Measurements from ENCODE around the gene PHLDA3. TPM values are rescaled to one million over a fixed set of nuclear protein-coding genes. Genes with fewer than 3 reads are reported as not detected.
A peak's percentile ranks its signal among the peaks of the same experiment; 100 is the strongest.

Gene PHLDA3
- total RNA-seq (ENCODE audit: insufficient read depth, low replicate concordance), result 77.0 TPM

- peak; percentile 94 for DNase-seq (ENCODE audit: low spot score)
Measured at GRCh38 chr1:201468844-201469644, at the start of gene PHLDA3. Gene PHLDA3 (minus strand): TSS chr1:201469188. CDS start chr1:201468786, 402 bp downstream.

- no peak for DNase-seq (ENCODE audit: low spot score)
Measured at GRCh38 chr1:201518071-201518470, 49.1 kb upstream of the PHLDA3 start.

GRCh38 chr1:201517631-201518030, 48.6 kb upstream of the PHLDA3 start:
- DNase-seq (ENCODE audit: low spot score), result peak; percentile 72

- no peak for DNase-seq (ENCODE audit: low spot score)
Measured at GRCh38 chr1:201516511-201517127, 47.6 kb upstream of the PHLDA3 start.

- no peak for DNase-seq (ENCODE audit: low spot score)
Measured at GRCh38 chr1:201515895-201516294, 46.9 kb upstream of the PHLDA3 start.

GRCh38 chr1:201515062-201515750, 46.2 kb upstream of the PHLDA3 start:
- DNase-seq (ENCODE audit: low spot score), result no peak

GRCh38 chr1:201514466-201514865, 45.5 kb upstream of the PHLDA3 start:
- DNase-seq (ENCODE audit: low spot score), result no peak

GRCh38 chr1:201513498-201514243, 44.7 kb upstream of the PHLDA3 start:
- peak; percentile 93 for DNase-seq (ENCODE audit: low spot score)

- DNase-seq (ENCODE audit: low spot score), result peak; percentile 76
Measured at GRCh38 chr1:201511941-201512539, 43.1 kb upstream of the PHLDA3 start.

GRCh38 chr1:201511396-201511940, 42.5 kb upstream of the PHLDA3 start:
- DNase-seq (ENCODE audit: low spot score), result no peak

GRCh38 chr1:201510734-201511133, 41.7 kb upstream of the PHLDA3 start:
- no peak for DNase-seq (ENCODE audit: low spot score)

- no peak for DNase-seq (ENCODE audit: low spot score)
Measured at GRCh38 chr1:201509601-201510374, 40.8 kb upstream of the PHLDA3 start.

- DNase-seq (ENCODE audit: low spot score), result no peak
Measured at GRCh38 chr1:201508809-201509208, 39.8 kb upstream of the PHLDA3 start.

GRCh38 chr1:201507360-201507675, 38.3 kb upstream of the PHLDA3 start:
- no peak for DNase-seq (ENCODE audit: low spot score)

GRCh38 chr1:201506557-201507359, 37.8 kb upstream of the PHLDA3 start, which contains the start of gene CSRP1:
Gene CSRP1 (minus strand): TSS chr1:201507123. CDS start chr1:201496303, 10,820 bp downstream.
- DNase-seq (ENCODE audit: low spot score), result peak; percentile 87

- no peak for DNase-seq (ENCODE audit: low spot score)
Measured at GRCh38 chr1:201506092-201506491, 37.1 kb upstream of the PHLDA3 start.

- DNase-seq (ENCODE audit: low spot score), result peak; percentile 73
Measured at GRCh38 chr1:201505503-201505890, 36.5 kb upstream of the PHLDA3 start.

- no peak for DNase-seq (ENCODE audit: low spot score)
Measured at GRCh38 chr1:201504799-201505502, 36.0 kb upstream of the PHLDA3 start.

GRCh38 chr1:201504179-201504631, 35.2 kb upstream of the PHLDA3 start:
- DNase-seq (ENCODE audit: low spot score), result no peak
